ENCODE data around the gene FLAD1.

FLAD1 gene

DNA sequence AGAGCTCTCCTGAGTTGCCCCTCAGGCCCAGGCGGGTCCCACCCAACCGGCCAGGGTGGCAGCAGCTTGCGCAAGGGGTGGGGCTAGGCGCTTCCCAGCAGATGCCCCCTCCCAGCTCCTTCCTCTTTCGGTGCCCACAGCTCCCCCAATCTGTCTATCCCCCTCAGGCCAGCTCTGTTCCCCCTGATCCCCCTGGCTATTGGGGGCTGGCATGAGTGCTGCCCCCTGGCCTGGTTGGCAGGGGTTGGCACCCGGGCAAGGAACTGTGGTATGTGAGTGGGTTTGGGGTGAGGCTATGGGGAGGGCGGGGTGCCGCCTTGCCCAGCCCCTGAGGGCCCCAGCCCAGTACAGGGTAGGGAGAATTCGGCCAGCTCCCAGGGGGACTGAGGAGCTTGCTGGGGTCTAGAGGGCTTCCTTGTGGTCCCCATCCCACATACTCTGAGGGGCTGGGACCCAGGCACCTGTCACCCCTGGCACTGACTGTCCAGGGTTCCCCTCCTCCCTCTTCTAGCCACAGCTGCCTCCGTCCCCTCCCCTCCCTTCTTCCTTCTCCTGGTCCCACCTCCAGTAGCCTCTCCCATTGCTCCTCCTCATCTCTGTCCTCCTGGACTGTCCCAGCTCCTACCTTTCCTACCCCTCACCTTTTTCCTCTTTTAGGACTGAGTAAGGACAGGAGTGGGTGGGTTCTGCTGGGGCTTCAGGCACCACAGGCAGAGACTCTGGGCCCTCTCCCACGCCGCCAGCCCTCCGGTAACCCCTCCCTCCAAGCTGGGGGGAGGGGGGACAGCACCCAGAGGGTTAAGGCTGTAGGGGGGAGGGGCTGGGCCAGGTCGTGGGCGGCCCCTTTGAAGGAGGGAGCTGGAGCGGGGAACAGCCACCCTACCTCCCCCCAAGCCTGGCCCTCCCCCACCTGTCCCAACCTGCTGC, 25.1 kb downstream of the FLAD1 start:
- DNase-seq (ENCODE audit: extremely low spot score), result no peak
- ChIA-PET CTCF (interaction anchor here (0.9 to 3.9 kb wide), 6 partner anchors 8 to 77 kb away, joined by 3 to 48 read pairs (median 5); no protein-coding TSS in a partner anchor), POLR2A (interaction anchor here (0.6 kb wide), 1 partner anchor 1049 kb away, joined by 3 read pairs; no protein-coding TSS in a partner anchor)
- TF ChIP-seq, protein P1, sequence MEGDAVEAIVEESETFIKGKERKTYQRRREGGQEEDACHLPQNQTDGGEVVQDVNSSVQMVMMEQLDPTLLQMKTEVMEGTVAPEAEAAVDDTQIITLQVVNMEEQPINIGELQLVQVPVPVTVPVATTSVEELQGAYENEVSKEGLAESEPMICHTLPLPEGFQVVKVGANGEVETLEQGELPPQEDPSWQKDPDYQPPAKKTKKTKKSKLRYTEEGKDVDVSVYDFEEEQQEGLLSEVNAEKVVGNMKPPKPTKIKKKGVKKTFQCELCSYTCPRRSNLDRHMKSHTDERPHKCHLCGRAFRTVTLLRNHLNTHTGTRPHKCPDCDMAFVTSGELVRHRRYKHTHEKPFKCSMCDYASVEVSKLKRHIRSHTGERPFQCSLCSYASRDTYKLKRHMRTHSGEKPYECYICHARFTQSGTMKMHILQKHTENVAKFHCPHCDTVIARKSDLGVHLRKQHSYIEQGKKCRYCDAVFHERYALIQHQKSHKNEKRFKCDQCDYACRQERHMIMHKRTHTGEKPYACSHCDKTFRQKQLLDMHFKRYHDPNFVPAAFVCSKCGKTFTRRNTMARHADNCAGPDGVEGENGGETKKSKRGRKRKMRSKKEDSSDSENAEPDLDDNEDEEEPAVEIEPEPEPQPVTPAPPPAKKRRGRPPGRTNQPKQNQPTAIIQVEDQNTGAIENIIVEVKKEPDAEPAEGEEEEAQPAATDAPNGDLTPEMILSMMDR (IDR thresholded peaks at IDR 0.05; ENCODE audit: control extremely low read depth, extremely low read depth, low read depth, missing control alignments), result no peak

DNA sequence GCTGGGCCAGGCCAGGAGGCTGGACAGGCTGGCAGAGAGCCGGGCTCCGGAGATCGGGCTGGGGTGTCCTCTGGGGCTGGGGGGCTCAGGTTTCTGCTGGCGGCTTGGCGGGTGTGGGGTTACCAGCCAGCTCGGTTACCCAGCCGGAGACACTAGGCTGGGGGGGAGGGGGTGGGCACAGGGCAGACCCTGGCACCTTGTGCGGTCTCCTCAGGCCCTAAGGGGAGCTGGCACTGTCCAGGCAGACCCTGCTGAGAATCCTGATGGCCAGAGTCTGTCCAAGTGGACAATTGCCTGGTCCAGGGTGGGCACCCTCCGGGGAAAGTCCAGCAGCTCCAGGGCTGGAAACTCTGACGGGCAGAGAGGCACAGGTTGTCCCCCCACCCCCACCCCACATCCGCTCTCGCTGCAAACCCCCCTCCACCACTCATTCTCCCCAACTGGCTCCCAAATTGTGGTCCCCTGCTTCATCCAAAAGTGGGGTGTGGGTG, 26.1 kb downstream of the FLAD1 start:
- ChIA-PET CTCF (interaction anchor here (3.9 kb wide), 1 partner anchor 7 kb away, joined by 48 read pairs; no protein-coding TSS in a partner anchor), POLR2A (interaction anchor here (0.6 kb wide), 1 partner anchor 49 kb away, joined by 8 read pairs; no protein-coding TSS in a partner anchor)
- no peak for DNase-seq (ENCODE audit: extremely low spot score)
- TF ChIP-seq, protein P1 (IDR thresholded peaks at IDR 0.05; ENCODE audit: control extremely low read depth, extremely low read depth, low read depth, missing control alignments), result no peak

DNA sequence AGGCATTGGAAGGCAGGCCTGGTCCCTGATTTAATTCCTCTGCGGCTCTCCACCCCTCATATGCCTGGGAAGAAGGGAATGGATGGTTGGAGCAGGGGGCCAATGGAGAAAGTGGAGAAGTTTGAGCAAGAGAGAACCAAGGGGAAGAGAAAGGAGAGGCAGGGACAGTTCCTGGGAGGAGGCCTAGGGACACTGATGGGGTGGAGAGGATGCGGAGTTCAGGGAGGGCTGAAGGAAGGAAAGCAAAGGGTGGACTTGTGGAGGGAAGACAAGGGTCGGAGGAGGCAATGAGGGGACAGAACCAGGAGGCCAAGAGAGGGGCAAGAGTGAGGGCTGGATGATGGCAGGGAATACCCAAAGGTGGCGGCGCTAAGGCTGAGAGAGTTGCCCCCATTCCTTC, 26.6 kb downstream of the FLAD1 start:
- no peak for DNase-seq (ENCODE audit: extremely low spot score)
- ChIA-PET CTCF (interaction anchor here (13.5 kb wide), 1 partner anchor 11 kb away, joined by 175 read pairs; the partner anchor contains the start of genes LENEP and ZBTB7B), POLR2A (no interaction called here)
- TF ChIP-seq, protein P1 (IDR thresholded peaks at IDR 0.05; ENCODE audit: control extremely low read depth, extremely low read depth, low read depth, missing control alignments), result no peak

DNA sequence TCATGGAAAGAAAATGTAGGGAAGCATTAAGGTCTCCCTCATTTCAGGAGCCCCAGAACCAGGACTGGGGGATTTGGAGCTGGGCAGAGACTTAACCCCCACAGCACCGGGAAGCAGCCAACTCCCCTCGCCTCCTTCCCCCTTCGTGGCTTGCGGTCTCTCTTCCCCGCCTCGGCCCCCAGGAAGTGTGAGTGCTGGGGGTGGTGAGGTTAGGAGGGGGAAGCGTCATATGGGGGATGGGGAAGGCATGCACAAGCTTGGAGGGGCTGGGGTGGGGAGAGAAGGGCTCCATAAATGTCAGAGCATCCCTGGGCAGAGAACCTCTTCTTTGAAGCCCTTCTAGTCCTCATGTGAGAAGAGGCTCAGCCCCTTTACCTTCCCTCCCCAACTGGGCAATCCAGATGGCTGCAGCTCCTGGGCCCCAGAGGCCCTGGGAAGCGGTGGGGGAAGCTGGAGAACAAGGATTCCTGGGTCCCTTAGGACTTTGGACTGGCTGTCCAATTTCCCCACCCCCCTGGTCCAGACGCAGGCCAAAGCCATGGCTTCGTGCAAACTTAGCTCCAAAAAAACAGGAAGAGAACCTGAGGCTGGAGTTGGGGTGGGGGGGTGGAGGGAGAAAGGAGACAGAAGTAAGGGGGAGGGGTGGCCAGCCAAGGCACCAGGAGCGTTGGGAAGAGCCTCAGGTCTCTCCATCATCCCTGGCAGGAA, 27.2 kb downstream of the FLAD1 start:
- TF ChIP-seq, protein P1 (IDR thresholded peaks at IDR 0.05; ENCODE audit: control extremely low read depth, extremely low read depth, low read depth, missing control alignments), result no peak
- ChIA-PET CTCF (interaction anchor here (1.2 to 13.5 kb wide), 3 partner anchors 12 to 75 kb away, joined by 3 to 175 read pairs (median 4); partner anchors contain the start of genes LENEP, PYGO2 and ZBTB7B), POLR2A (no interaction called here)
- no peak for DNase-seq (ENCODE audit: extremely low spot score)

DNA sequence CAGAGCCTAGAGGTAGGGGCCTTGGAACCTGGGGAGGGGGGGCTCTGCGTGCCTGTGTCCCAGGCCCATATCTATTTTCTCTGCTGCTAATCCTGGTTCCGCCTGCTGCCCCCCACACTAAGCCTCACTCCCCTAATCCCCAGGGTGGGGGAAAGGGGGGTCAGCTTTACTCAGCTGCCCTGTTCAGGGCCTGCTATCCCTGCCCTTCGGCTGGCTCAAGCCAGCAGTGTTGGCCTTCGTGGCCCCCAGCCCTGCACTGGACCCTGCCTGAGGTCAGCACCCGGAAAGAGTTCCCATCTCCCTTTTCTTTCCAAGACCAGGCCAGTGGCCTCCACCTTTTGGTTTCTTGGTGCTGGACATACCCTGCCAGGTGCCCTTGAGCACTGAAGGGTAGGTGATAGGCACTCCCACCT, 27.9 kb downstream of the FLAD1 start:
- no peak for DNase-seq (ENCODE audit: extremely low spot score)
- TF ChIP-seq, protein P1 (IDR thresholded peaks at IDR 0.05; ENCODE audit: control extremely low read depth, extremely low read depth, low read depth, missing control alignments), result no peak
- POLR2A ChIA-PET, result no interaction called here
- CTCF ChIA-PET, result interaction anchor here (1.2 to 13.5 kb wide), 3 partner anchors 13 to 74 kb away, joined by 3 to 175 read pairs (median 4); partner anchors contain the start of genes LENEP, PYGO2 and ZBTB7B
